NCI-H82 treated with DMSO at 0.1 percent for 48 hours (cell line): ENCODE data around the gene SLC25A10.
"Not testable (repeated sequence)": the region's sequence is repeated elsewhere in the genome, so short reads cannot be mapped to it uniquely, and the experiment has no call there.

Source experiments
- DNase-seq: peaks from one replicate; lab custom pipeline; 2025; ENCODE audit not compliant: unreplicated experiment; lab: John Stamatoyannopoulos, UW

The SLC25A10 gene

GRCh38 chr17:81719410-81720266 is 7.6 kb downstream of the SLC25A10 start:
- no peak for DNase-seq

GRCh38 chr17:81720267-81721071 is 8.4 kb downstream of the SLC25A10 start:
- no peak for DNase-seq

- no peak for DNase-seq
Observed at GRCh38 chr17:81722184-81723120, 10.4 kb downstream of the SLC25A10 start.

DNA sequence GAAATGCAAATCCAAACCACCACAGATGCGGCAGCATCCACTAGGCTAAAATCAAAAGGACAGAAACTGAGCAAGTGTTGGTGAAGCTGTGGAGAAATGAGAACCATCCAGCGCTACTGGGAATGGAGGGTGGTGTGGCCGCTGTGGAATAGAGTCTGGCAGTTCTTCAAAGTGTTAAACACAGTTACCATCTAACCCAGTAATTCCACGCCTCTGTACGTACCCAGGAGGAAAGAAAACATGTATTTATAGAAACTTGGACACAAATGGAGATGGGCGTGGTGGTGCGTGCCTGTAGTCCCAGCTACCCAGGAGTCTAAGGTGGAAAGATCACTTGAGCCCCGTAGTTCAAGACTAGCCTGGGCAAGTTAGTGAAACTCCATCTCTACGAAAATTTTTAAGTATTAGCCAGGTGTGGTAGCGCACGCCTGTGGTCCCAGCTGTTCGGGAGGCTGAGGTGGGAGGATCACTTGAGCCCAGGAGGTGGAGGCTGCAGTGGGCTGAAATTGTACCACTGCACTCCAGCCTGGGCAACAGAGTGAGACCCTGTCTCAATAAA is 11.6 kb downstream of the SLC25A10 start:
- no peak for DNase-seq

- DNase-seq, result no peak
Observed at GRCh38 chr17:81725439-81725838, 13.4 kb downstream of the SLC25A10 start.

DNA sequence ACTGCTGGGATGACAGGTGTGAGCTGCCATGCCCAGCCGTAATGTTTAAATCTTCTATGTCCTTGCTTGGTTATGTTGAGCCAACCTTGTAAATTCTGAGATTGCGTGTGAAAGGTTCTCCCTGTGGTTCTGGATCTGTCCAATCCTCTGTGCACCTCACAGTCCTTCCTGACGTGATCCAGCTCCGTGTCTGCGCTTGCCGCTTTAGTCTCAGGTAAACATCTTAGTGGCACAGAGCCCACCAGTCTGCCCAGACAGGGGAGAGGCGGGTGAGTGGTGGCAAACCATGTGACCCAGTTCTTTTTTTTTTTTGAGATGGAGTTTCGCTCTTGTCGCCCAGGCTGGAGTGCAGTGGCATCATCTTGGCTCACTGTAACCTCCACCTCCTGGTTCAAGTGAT is 13.9 kb downstream of the SLC25A10 start:
- DNase-seq, result no peak

- no peak for DNase-seq
Observed at GRCh38 chr17:81727324-81728031, 15.4 kb downstream of the SLC25A10 start.

GRCh38 chr17:81733507-81734404 is 21.7 kb downstream of the SLC25A10 start:
- peak; percentile 30 for DNase-seq

DNA sequence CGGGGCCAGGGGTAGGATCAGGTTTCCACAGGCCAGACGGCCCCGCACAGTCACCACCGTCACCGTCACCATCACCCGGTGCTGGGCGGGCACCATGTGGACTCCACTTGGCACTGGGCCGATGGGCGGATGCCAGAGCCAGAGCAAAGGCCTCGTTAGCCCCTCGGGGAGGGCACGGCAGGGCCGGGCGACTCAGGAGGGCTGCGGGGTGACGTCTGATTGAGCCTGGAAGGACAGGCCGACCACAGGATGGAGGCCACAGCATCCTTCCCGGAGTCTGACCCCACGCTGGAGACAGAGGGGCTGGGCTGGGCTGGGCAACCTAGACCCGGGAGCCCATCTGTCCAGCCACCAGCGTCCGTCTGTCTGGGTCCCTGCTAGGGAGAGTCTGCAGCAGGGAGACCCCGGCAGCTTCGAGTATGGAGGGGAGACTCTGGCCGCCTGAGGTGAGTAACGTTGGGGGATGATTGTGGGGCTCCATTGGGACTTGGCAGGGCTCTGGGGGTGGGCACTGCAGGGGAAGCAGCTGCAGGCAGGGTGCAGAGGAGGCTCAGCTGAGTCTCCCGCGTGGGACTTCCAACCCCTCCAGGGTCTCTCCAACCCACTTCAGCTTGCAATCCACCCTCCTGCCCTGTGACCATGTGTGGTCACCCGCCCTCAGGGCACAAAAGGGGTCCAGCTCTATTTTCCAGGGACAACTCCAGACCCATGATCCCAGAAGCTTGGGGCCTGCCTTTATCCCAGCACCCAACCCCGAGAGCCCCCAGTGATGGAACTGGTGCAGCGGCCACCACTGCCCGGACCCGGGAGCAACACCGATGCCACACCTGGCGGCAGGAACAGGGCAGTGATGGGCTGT is 22.6 kb downstream of the SLC25A10 start:
- DNase-seq, result no peak

DNA sequence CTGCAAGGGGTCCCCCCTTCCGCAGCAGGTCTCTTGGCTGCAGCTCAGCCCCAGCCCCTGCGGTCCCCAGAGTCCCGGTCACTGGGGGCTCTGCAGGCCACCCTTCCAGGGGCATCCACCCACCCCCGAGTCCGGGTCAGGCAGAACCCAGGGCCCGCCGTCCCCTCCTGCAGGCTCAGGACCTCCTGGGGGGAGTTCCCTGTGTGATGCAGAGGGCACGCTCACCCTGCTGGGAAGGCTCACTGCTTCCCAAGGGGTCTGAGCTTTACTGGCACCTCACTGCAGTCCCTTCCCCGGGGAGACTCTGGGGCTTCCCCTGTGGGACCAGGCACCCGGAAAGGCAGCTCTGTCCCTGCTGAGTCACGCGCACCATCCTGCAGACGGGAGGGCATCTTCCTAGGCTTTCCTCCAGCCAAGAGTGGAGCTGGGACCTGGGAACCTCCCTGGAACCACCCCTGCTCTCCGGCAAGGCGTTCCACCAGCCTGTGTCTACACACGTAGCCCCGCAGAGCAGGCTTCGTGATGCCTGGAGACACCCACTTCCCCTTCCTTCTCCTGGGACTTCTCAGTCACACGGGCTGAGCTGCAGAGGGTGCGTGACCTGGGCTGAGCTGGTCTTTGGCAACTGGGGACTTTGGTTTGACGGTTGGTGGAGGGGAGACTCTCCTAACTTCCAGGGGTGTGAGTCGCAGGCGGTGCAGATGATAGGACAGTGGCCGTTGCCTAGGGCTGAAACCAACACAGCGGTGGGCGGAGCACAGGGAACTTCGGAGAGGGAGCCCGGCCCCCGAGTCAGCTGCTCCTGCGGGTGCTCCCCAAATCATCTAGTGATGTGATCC is 23.4 kb downstream of the SLC25A10 start:
- DNase-seq, result no peak

DNA sequence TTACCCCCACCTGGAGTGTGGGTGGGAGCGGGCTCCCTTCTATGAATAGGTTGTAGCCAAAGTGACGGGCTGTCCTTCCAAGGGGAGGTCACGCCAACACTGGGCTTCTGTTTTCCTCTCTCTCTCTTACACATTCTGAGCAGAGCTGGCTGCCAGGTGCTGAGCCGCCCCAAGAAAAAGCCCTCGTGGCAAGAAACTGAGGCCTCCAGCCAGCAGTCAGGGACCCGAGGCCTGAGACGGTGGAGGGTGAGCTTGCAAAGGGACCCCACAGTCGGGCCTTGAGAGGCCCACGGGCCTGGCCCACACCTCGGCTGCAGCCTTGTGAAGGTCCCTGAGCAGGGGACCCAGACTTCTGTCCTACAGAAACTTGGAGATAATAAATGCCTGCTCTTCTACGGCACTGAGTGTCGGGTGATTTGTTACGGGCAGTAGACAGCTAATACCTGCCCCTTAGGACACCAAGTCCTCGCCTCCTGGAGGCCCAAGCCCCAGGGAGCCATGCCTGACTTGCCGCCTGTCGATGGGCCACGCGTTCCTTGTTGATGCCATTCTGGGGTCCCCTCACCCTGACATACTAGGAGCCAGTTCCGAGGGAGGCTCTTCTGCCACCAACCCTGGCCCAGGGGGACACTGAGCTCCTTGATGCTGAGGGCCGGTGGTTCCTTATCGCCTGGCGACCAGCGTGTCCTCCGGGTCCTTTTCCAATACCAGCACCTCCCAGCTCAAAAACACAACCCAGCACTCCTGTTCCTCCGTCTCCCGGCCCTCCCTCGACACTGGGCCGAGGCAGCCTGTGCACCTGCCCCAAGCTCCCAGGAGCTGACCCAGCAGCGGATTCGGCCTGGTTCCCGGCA is 26.1 kb downstream of the SLC25A10 start:
- no peak for DNase-seq

DNA sequence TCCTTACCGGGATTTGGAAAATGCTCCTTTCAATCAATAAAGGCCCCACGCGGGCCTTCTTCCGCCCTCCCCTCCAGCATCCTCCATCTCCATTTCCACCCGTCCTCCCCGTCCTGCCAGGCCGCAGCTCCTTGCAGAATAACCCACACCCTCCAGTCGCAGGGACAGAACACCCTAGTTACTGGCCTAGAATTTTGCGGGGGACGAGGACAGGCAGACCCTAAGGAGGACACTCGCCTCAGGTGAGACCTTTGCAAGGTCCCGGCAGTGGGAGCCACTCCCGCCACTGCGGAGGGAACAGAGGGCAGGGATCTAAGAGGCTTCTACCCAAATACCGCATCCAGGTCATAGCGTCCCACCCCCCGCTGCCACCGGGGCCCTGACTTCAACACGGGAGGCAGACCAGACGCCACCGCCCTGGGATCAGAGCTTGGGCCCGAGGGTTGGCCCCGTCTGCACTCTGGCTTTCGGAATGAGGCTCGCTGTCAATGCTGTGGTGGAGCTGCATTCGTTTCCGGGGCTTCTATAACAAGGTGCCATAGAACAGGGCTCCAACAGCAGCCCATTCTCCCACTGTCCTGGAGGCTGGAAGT is 26.8 kb downstream of the SLC25A10 start:
- no peak for DNase-seq

DNA sequence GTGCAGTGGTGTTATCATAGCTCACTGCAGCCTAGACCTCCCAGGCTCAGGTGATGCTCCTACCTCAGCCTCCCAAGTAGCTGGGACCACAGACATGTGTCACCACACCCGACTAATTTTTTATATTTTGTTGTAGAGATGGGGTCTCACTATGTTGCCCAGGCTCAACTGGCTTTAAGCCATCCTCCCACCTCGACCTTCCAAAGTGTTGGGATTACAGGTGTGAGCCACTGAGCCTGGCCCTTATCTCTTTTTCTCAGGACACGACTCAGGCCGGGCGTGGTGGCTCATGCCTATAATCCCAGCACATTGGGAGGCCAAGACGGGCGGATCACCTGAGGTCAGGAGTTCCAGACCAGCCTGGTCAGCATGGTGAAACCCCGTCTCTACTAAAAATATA is 27.5 kb downstream of the SLC25A10 start:
- DNase-seq, result not testable (repeated sequence)

- no peak for DNase-seq
Observed at GRCh38 chr17:81740395-81740961, 28.4 kb downstream of the SLC25A10 start.

- DNase-seq, result no peak
Observed at GRCh38 chr17:81741049-81741593, 29.0 kb downstream of the SLC25A10 start.
